HEK293 (cell line): ENCODE measurements around the gene NSMCE3.

Experiments used
- CTCF ChIA-PET: fragments of 350-600 bp; formaldehyde crosslinking; extraction: SDS; loops from one replicate; lab custom pipeline; 2021; ENCODE audit warnings: antibody characterized with exemption; lab: Yijun Ruan, JAX
- POLR2A ChIA-PET: fragments of 300-600 bp; formaldehyde crosslinking; extraction: SDS; loops from one replicate; lab custom pipeline; 2020; ENCODE audit warnings: antibody characterized with exemption, inconsistent platforms; lab: Yijun Ruan, JAX
- H3K27ac ChIP-seq: fragments of 200-500 bp; sonication (Bioruptor generic); 2 replicates; pipeline ENCODE4 v1.5.1; 2014; ENCODE audit warnings: low read depth, low read length, control low read depth, inconsistent platforms; ENCODE audit errors: extremely low read depth
- H3K36me3 ChIP-seq, 2 experiments: fragments of 200-500 bp in 1 of 2; sonication (Bioruptor generic) in 1 of 2; 1 replicate in 1 of 2; 2 replicates in 1 of 2; pipeline ENCODE4 v1.5.1; 2014 to 2017; ENCODE audit warnings: inconsistent platforms in 2 of 2, low read length in 2 of 2; ENCODE audit not compliant: control insufficient read depth in 2 of 2, insufficient read depth in 1 of 2
- H3K4me1 ChIP-seq: fragments of 200-500 bp; sonication (Bioruptor generic); 2 replicates; pipeline ENCODE4 v1.5.1; 2014; ENCODE audit warnings: mild to moderate bottlenecking, low read length, inconsistent platforms; ENCODE audit not compliant: control insufficient read depth, insufficient read depth
- H3K4me3 ChIP-seq: 2 replicates; pipeline ENCODE4 v1.5.1; 2011; ENCODE audit warnings: low read depth, mild to moderate bottlenecking, control low read depth, low read length, moderate library complexity
- H3K9me3 ChIP-seq: fragments of 200-500 bp; sonication (Bioruptor generic); 2 replicates; pipeline ENCODE4 v1.5.1; 2014; ENCODE audit warnings: low read depth, low read length, inconsistent platforms; ENCODE audit not compliant: control insufficient read depth, insufficient read depth
- MEIS1 ChIP-seq: sonication (generic); formaldehyde crosslinking; IDR thresholded peaks from 2 replicates; pipeline ENCODE4 v1.8.1; 2022; ENCODE audit warnings: missing genetic modification reagents, mild to moderate bottlenecking, borderline replicate concordance
- PRDM10 ChIP-seq: fragments of 450-650 bp; formaldehyde crosslinking; IDR thresholded peaks from 2 replicates; pipeline ENCODE4 v1.5.1; 2016; ENCODE audit warnings: missing biosample characterization, missing genetic modification characterization
- REPIN1 ChIP-seq: fragments of 450-650 bp; formaldehyde crosslinking; IDR thresholded peaks from 2 replicates; pipeline ENCODE4 v1.5.1; 2017; ENCODE audit warnings: missing biosample characterization, missing genetic modification characterization, low read depth
- REST ChIP-seq: fragments of 450-650 bp; formaldehyde crosslinking; IDR thresholded peaks from 2 replicates; pipeline ENCODE4 v1.5.1; 2016; ENCODE audit warnings: missing biosample characterization, missing genetic modification characterization
- YY1 ChIP-seq: fragments of 450-650 bp; formaldehyde crosslinking; IDR thresholded peaks from 2 replicates; pipeline ENCODE4 v1.5.1; 2018; ENCODE audit warnings: missing biosample characterization, missing genetic modification characterization
- YY2 ChIP-seq: fragments of 450-650 bp; formaldehyde crosslinking; IDR thresholded peaks from 2 replicates; pipeline ENCODE4 v1.5.1; 2016; ENCODE audit warnings: missing biosample characterization, missing genetic modification characterization
- ZFP37 ChIP-seq: fragments of 450-650 bp; formaldehyde crosslinking; IDR thresholded peaks from 2 replicates; pipeline ENCODE4 v1.5.1; 2016; ENCODE audit warnings: missing biosample characterization, missing genetic modification characterization
- ZFP41 ChIP-seq: fragments of 450-650 bp; formaldehyde crosslinking; IDR thresholded peaks from 2 replicates; pipeline ENCODE4 v1.5.1; 2016; ENCODE audit warnings: missing biosample characterization, missing genetic modification characterization, borderline replicate concordance
- ZNF10 ChIP-seq: fragments of 450-650 bp; formaldehyde crosslinking; IDR thresholded peaks from 2 replicates; pipeline ENCODE4 v1.5.1; 2017; ENCODE audit warnings: missing biosample characterization, missing genetic modification characterization
- ZNF132 ChIP-seq: fragments of 450-650 bp; formaldehyde crosslinking; IDR thresholded peaks from 2 replicates; pipeline ENCODE4 v1.5.1; 2017; ENCODE audit warnings: missing biosample characterization, missing genetic modification characterization, borderline replicate concordance
- ZNF394 ChIP-seq: fragments of 450-650 bp; formaldehyde crosslinking; IDR thresholded peaks from 2 replicates; pipeline ENCODE4 v1.5.1; 2016; ENCODE audit warnings: missing biosample characterization, missing genetic modification characterization, mild to moderate bottlenecking, moderate library complexity, borderline replicate concordance
- ZNF514 ChIP-seq: fragments of 450-650 bp; formaldehyde crosslinking; IDR thresholded peaks from 2 replicates; pipeline ENCODE4 v1.5.1; 2016; ENCODE audit warnings: missing biosample characterization, missing genetic modification characterization
- ZNF560 ChIP-seq: fragments of 450-650 bp; formaldehyde crosslinking; IDR thresholded peaks from 2 replicates; pipeline ENCODE4 v1.5.1; 2017; ENCODE audit warnings: missing biosample characterization, missing genetic modification characterization, borderline replicate concordance
- ZNF610 ChIP-seq: fragments of 450-650 bp; formaldehyde crosslinking; IDR thresholded peaks from 2 replicates; pipeline ENCODE4 v1.5.1; 2016; ENCODE audit warnings: missing biosample characterization, missing genetic modification characterization, borderline replicate concordance
- ZNF664 ChIP-seq: fragments of 450-650 bp; formaldehyde crosslinking; IDR thresholded peaks from 2 replicates; pipeline ENCODE4 v1.5.1; 2016; ENCODE audit warnings: missing biosample characterization, missing genetic modification characterization
- ZNF701 ChIP-seq: fragments of 450-650 bp; formaldehyde crosslinking; IDR thresholded peaks from 2 replicates; pipeline ENCODE4 v1.5.1; 2016; ENCODE audit warnings: missing biosample characterization, missing genetic modification characterization
- ZSCAN18 ChIP-seq: fragments of 450-650 bp; formaldehyde crosslinking; IDR thresholded peaks from 2 replicates; pipeline ENCODE4 v1.5.1; 2016; ENCODE audit warnings: missing biosample characterization, missing genetic modification characterization
- TF ChIP-seq, protein P1 (sequence below): fragments of 450-650 bp; formaldehyde crosslinking; IDR thresholded peaks from 2 replicates; pipeline ENCODE4 v1.5.1; 2017; ENCODE audit warnings: missing biosample characterization, missing genetic modification characterization
- TF ChIP-seq, protein P2 (sequence below): fragments of 450-650 bp; formaldehyde crosslinking; IDR thresholded peaks from 2 replicates; pipeline ENCODE4 v1.5.1; 2017; ENCODE audit warnings: missing biosample characterization, missing genetic modification characterization
- TF ChIP-seq, protein P3 (sequence below): fragments of 450-650 bp; formaldehyde crosslinking; IDR thresholded peaks from 2 replicates; pipeline ENCODE4; 2016; ENCODE audit warnings: missing biosample characterization, missing genetic modification characterization

NSMCE3 gene

GRCh38 chr15:29274946-29275345 is 5.3 kb upstream of the NSMCE3 start:
- CTCF ChIA-PET = interaction anchor here (0.6 kb wide), 1 partner anchor 105 kb away, joined by 3 read pairs; no protein-coding TSS in a partner anchor
- Histone ChIP-seq H3K27ac (no peak overlapping the region), H3K4me3 (no peak overlapping the region), H3K4me1 (0 out of 2 replicates have a peak, but pooled peaks cover 3% of the 10 kb centered on the region), H3K9me3 (no peaks in the 10 kb centered on the region), H3K36me3 (no peaks in the 10 kb centered on the region)
- TF ChIP-seq REPIN1 (tag by site-specific recombination) (no peak), YY1 (no peak), ZNF514 (no peak), ZNF394 (no peak)
- POLR2A ChIA-PET = no interaction called here

GRCh38 chr15:29272219-29272618 is 2.6 kb upstream of the NSMCE3 start:
- no peak overlapping the region for H3K27ac ChIP-seq
- H3K4me3 ChIP-seq = no peak overlapping the region
- H3K4me1 ChIP-seq = peaks cover 3% of the 10 kb centered on the region; the same call in 1 of the 2 replicates
- H3K9me3 ChIP-seq = no peaks in the 10 kb centered on the region
- ChIA-PET CTCF (interaction anchor here (0.6 kb wide), 1 partner anchor 29 kb away, joined by 5 read pairs; no protein-coding TSS in a partner anchor), POLR2A (no interaction called here)
- no peaks in the 10 kb centered on the region for H3K36me3 ChIP-seq
- TF ChIP-seq, protein P1, sequence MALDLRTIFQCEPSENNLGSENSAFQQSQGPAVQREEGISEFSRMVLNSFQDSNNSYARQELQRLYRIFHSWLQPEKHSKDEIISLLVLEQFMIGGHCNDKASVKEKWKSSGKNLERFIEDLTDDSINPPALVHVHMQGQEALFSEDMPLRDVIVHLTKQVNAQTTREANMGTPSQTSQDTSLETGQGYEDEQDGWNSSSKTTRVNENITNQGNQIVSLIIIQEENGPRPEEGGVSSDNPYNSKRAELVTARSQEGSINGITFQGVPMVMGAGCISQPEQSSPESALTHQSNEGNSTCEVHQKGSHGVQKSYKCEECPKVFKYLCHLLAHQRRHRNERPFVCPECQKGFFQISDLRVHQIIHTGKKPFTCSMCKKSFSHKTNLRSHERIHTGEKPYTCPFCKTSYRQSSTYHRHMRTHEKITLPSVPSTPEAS (tag by site-specific recombination) = no peak
- no peak for TF ChIP-seq ZNF10 (tag by site-specific recombination)
- no peak for TF ChIP-seq ZFP37
- no peak for TF ChIP-seq ZNF664
- TF ChIP-seq ZFP41 (tag by site-specific recombination) = no peak
- TF ChIP-seq, protein P2, sequence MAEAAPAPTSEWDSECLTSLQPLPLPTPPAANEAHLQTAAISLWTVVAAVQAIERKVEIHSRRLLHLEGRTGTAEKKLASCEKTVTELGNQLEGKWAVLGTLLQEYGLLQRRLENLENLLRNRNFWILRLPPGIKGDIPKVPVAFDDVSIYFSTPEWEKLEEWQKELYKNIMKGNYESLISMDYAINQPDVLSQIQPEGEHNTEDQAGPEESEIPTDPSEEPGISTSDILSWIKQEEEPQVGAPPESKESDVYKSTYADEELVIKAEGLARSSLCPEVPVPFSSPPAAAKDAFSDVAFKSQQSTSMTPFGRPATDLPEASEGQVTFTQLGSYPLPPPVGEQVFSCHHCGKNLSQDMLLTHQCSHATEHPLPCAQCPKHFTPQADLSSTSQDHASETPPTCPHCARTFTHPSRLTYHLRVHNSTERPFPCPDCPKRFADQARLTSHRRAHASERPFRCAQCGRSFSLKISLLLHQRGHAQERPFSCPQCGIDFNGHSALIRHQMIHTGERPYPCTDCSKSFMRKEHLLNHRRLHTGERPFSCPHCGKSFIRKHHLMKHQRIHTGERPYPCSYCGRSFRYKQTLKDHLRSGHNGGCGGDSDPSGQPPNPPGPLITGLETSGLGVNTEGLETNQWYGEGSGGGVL = no peak
- no peak for TF ChIP-seq ZSCAN18 (tag by site-specific recombination)
- no peak for TF ChIP-seq MEIS1
- TF ChIP-seq YY1 = no peak
- no peak for TF ChIP-seq ZNF610 (tag by site-specific recombination)
- no peak for TF ChIP-seq YY2
- no peak for TF ChIP-seq ZNF560 (tag by site-specific recombination)
- no peak for TF ChIP-seq ZNF132 (tag by site-specific recombination)
- TF ChIP-seq REST (tag by site-specific recombination) = no peak
- no peak for TF ChIP-seq ZNF701 (tag by site-specific recombination)
- TF ChIP-seq, protein P3, sequence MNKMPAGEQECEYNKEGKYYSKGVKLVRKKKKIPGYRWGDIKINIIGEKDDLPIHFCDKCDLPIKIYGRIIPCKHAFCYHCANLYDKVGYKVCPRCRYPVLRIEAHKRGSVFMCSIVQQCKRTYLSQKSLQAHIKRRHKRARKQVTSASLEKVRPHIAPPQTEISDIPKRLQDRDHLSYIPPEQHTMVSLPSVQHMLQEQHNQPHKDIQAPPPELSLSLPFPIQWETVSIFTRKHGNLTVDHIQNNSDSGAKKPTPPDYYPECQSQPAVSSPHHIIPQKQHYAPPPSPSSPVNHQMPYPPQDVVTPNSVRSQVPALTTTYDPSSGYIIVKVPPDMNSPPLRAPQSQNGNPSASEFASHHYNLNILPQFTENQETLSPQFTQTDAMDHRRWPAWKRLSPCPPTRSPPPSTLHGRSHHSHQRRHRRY (tag by site-specific recombination) = no peak
- no peak for TF ChIP-seq PRDM10
